Endodermal cell (in vitro differentiated cells): ENCODE results near the gene TMEM190. TPM values are rescaled to one million over a fixed set of nuclear protein-coding genes. Genes with fewer than 3 reads are reported as not detected.
"Not testable (repeated sequence)": the region's sequence is repeated elsewhere in the genome, so short reads cannot be mapped to it uniquely, and the experiment has no call there.

ENCODE experiments used
- DNase-seq: peaks from one replicate; pipeline ENCODE4 v3.0.0-alpha.2; 2017
- H3K27ac ChIP-seq: 2 replicates; pipeline ENCODE4 v1.5.1; 2013; ENCODE audit warnings: mild to moderate bottlenecking, low read depth, low read length, moderate library complexity
- H3K27me3 ChIP-seq: 2 replicates; pipeline ENCODE4 v1.6.1; 2013; ENCODE audit warnings: mild to moderate bottlenecking, low read length, moderate library complexity; ENCODE audit not compliant: insufficient read depth, control insufficient read depth, poor library complexity, severe bottlenecking
- H3K36me3 ChIP-seq: 2 replicates; pipeline ENCODE4 v1.7.0; 2013; ENCODE audit warnings: mild to moderate bottlenecking, low read length, moderate library complexity; ENCODE audit not compliant: control insufficient read depth, insufficient read depth
- H3K4me1 ChIP-seq: one replicate; pipeline ENCODE4 v1.7.0; 2013; ENCODE audit warnings: low read length; ENCODE audit not compliant: control insufficient read depth, insufficient read depth
- H3K4me3 ChIP-seq: 2 replicates; pipeline ENCODE4 v1.5.1; 2013; ENCODE audit warnings: mild to moderate bottlenecking, low read length, moderate library complexity
- H3K9ac ChIP-seq: 2 replicates; pipeline ENCODE4 v1.6.1; 2013; ENCODE audit warnings: mild to moderate bottlenecking, low read length, moderate library complexity; ENCODE audit not compliant: poor library complexity, severe bottlenecking; ENCODE audit errors: extremely low read depth
- H3K9me3 ChIP-seq: 2 replicates; pipeline ENCODE4 v1.6.1; 2013; ENCODE audit warnings: mild to moderate bottlenecking, low read length, moderate library complexity; ENCODE audit not compliant: control insufficient read depth
- H3K27ac Mint-ChIP-seq: 2 replicates; pipeline ENCODE4 v1.8.0; 2020; ENCODE audit warnings: mixed read lengths
- H3K27me3 Mint-ChIP-seq: 2 replicates; pipeline ENCODE4 v1.8.0; 2021; ENCODE audit warnings: mild to moderate bottlenecking, mixed read lengths; ENCODE audit not compliant: insufficient read depth
- H3K36me3 Mint-ChIP-seq: 2 replicates; pipeline ENCODE4 v1.8.0; 2020; ENCODE audit warnings: low read depth, mixed read lengths
- H3K4me1 Mint-ChIP-seq: 2 replicates; pipeline ENCODE4 v1.8.0; 2020; ENCODE audit warnings: mixed read lengths
- H3K4me3 Mint-ChIP-seq: 2 replicates; pipeline ENCODE4 v1.8.0; 2020; ENCODE audit warnings: mild to moderate bottlenecking, moderate library complexity, mixed read lengths
- H3K9me3 Mint-ChIP-seq: 2 replicates; pipeline ENCODE4 v1.8.0; 2020; ENCODE audit warnings: mild to moderate bottlenecking, mixed read lengths
- WGBS, 2 experiments: methylation state at CpG; one replicate each; pipeline versions ENCODE4 v1.1.5 to v1.1.7; 2013; ENCODE audit warnings: missing lambda C conversion rate in 2 of 2, mixed read lengths in 1 of 2; ENCODE audit not compliant: insufficient coverage in 1 of 2, insufficient read length in 1 of 2; 5-methylcytosine and 5-hydroxymethylcytosine counted together
- total RNA-seq, 2 donors: library from RNA; stranded (reverse); fragmentation: NEBNext Ultra II Directional in 1 of 2; extraction: Animal tissue kit (Norgen Biotek cat#: 25700) in 1 of 2; gene quantifications; 2 replicates in 1 of 2; 3 replicates in 1 of 2; pipeline ENCODE4 v1.2.1, GENCODE V29; 2021
- TF ChIP-seq, protein P1 (sequence below): fragments of 200-600 bp; sonication (generic); conservative IDR thresholded peaks from 2 replicates; pipeline ENCODE4 v1.5.0; 2021; ENCODE audit warnings: antibody characterized with exemption, mild to moderate bottlenecking

TMEM190 gene
- total RNA-seq, 2 donors from 2014 or later, result 1.2 TPM; not detected in 1

DNA sequence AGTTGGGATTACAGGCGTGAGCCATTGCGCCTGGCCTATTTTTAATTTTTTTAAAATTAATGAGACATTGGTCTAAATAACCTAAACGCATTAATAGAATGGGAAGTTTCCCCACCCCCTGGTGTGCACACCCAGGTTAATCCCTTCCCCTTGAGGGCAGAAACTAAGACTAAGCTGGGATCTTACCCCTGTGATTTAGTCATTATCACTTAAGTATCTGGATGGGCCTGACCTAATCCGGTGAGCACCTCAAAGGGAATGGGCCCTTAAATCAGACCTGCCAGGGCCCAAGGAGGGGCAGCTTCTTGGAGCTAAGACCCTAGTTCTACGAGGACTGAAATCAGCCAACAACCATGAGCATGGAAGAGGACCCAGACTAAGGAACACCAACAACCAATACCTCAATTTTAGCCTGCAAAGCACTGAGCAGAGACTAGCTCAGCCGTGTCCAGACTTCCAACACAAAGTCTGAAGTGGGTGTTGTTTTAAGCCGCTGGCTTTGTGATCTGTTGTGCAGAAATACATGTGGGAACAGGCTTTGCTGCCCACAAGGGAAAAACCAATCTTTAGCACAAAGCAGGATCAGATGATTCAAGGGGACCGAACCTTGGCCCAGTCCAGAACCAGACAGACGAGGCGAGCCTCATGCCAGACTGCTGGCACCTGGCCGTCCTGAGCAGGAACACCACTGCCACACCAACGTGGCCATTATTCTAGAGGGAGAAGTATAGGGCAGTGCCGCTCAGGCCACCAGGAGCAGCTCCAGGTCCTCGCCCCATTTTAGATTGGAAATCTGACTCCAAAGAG, 23.9 kb downstream of the TMEM190 start:
- H3K27ac Mint-ChIP-seq, result no peak overlapping the region
- H3K27me3 Mint-ChIP-seq, result peaks cover 7% of the 10 kb centered on the region
- Histone ChIP-seq H3K4me3 (no peak overlapping the region), H3K36me3 (peaks cover 40% of the 10 kb centered on the region), H3K4me1 (no peaks in the 10 kb centered on the region), H3K9me3 (no peaks in the 10 kb centered on the region), H3K27me3 (no peaks in the 10 kb centered on the region), H3K27ac (peak overlapping the region; percentile 2), H3K9ac (no peak overlapping the region)
- WGBS, 2 experiments, result 94% methylated on average over 8 to 14 of the region's 14 CpGs
- H3K4me1 Mint-ChIP-seq, result peaks cover under 1% of the 10 kb centered on the region
- H3K4me3 Mint-ChIP-seq, result no peak overlapping the region
- H3K9me3 Mint-ChIP-seq, result no peaks in the 10 kb centered on the region
- DNase-seq, result peak; percentile 33
- TF ChIP-seq, protein P1, sequence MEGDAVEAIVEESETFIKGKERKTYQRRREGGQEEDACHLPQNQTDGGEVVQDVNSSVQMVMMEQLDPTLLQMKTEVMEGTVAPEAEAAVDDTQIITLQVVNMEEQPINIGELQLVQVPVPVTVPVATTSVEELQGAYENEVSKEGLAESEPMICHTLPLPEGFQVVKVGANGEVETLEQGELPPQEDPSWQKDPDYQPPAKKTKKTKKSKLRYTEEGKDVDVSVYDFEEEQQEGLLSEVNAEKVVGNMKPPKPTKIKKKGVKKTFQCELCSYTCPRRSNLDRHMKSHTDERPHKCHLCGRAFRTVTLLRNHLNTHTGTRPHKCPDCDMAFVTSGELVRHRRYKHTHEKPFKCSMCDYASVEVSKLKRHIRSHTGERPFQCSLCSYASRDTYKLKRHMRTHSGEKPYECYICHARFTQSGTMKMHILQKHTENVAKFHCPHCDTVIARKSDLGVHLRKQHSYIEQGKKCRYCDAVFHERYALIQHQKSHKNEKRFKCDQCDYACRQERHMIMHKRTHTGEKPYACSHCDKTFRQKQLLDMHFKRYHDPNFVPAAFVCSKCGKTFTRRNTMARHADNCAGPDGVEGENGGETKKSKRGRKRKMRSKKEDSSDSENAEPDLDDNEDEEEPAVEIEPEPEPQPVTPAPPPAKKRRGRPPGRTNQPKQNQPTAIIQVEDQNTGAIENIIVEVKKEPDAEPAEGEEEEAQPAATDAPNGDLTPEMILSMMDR, result no peak
- peaks cover 36% of the 10 kb centered on the region for H3K36me3 Mint-ChIP-seq

DNA sequence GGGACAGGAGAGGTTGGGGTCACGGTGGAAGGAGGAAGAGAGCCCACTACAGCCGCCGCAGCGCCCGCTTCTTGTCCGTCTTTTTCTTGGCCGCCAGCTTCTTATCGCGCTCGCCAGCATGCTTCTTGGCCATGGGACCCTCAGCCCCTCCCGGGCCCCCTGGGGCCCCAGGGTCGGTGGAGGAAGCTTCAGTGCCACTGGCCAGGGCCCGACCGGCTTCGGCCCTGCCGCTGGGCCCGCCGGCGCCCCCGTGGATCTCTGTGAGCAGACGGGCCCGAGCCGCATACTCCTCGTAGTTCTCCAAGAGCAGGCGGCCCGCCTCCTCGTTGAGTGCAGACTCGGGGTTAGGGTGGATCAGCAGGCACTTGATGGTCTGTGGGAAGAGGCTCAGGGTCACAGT, 24.8 kb downstream of the TMEM190 start:
- H3K27me3 ChIP-seq, H3K4me1 Mint-ChIP-seq, H3K9ac ChIP-seq, H3K27me3 Mint-ChIP-seq, H3K4me3 ChIP-seq, H3K27ac ChIP-seq, H3K9me3 ChIP-seq, H3K4me3 Mint-ChIP-seq, DNase-seq, H3K9me3 Mint-ChIP-seq, H3K4me1 ChIP-seq, H3K27ac Mint-ChIP-seq: not testable (repeated sequence)
- 88% methylated on average over 11 of the region's 28 CpGs; no CpG with 5 or more reads in 1 of the 2 experiments for WGBS, 2 experiments
- peaks cover 49% of the 10 kb centered on the region for H3K36me3 ChIP-seq
- H3K36me3 Mint-ChIP-seq, result peaks cover 45% of the 10 kb centered on the region

DNA sequence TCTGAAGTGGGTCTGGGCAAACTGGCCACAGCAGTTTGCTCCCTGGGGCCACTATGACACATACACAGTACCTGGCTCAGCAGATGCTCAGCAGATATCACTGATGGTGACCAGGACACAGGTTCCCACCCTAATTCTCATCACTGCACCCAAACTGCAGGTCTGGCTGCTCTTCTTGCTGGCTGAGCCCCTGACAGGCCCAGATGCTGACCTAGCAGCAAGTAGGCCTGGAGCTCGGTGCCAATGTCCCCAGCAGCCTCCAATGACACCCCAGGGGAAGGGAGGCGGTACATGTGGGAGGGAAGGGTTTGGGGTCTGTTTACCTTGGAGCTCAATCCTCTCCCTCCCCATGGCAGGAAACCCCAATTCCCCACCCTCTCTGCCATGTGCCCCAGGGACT, 25.9 kb downstream of the TMEM190 start:
- H3K9me3 Mint-ChIP-seq, result no peaks in the 10 kb centered on the region
- H3K27ac ChIP-seq, result no peak overlapping the region
- H3K9ac ChIP-seq, result no peak overlapping the region
- H3K4me1 ChIP-seq, result peaks cover 2% of the 10 kb centered on the region
- H3K4me3 ChIP-seq, result no peak overlapping the region
- no CpG with 5 or more reads among the region's 2 CpGs for WGBS, 2 experiments
- peaks cover 14% of the 10 kb centered on the region for H3K4me1 Mint-ChIP-seq
- H3K36me3 Mint-ChIP-seq, result peaks cover 50% of the 10 kb centered on the region
- no peaks in the 10 kb centered on the region for H3K27me3 ChIP-seq
- DNase-seq, result no peak
- no peak overlapping the region for H3K27ac Mint-ChIP-seq
- H3K9me3 ChIP-seq, result no peaks in the 10 kb centered on the region
- TF ChIP-seq, protein P1, result no peak
- no peak overlapping the region for H3K4me3 Mint-ChIP-seq
- peaks cover 7% of the 10 kb centered on the region for H3K27me3 Mint-ChIP-seq
- H3K36me3 ChIP-seq, result peaks cover 53% of the 10 kb centered on the region
